Psoas muscle (tissue), 8 donors: ENCODE results near the gene ABHD1. TPM values are rescaled to one million over a fixed set of nuclear protein-coding genes. Genes with fewer than 3 reads are reported as not detected.

Experiments used
- ATAC-seq, 4 donors: fragments of 200-7000 bp; cut with Tn5 transposase; one replicate each; pipeline ENCODE4 v1.9.1; 2020; ENCODE audit warnings: moderate library complexity in 3 of 4, mild to moderate bottlenecking in 2 of 4
- DNase-seq, 2 donors: peaks; one replicate each; pipeline ENCODE4 v3.0.0-alpha.2; 2020
- H3K27ac ChIP-seq: fragments of 200-600 bp; one replicate; pipeline ENCODE4 v1.8.0; 2022
- H3K27me3 ChIP-seq, 3 donors: fragments of 200-600 bp in 1 of 3; one replicate each; pipeline versions ENCODE4 v1.6.1 to v1.8.0; 2013 to 2022; ENCODE audit warnings: low read length in 2 of 3, mild to moderate bottlenecking in 2 of 3, moderate library complexity in 1 of 3; ENCODE audit not compliant: insufficient read depth in 3 of 3
- H3K36me3 ChIP-seq, 2 donors: fragments of 200-600 bp in 1 of 2; one replicate each; pipeline versions ENCODE4 v1.6.1 to v1.8.0; 2013 to 2022; ENCODE audit warnings: low read depth in 1 of 2, mild to moderate bottlenecking in 1 of 2, moderate library complexity in 1 of 2; ENCODE audit not compliant: insufficient read depth in 1 of 2
- H3K4me1 ChIP-seq: fragments of 200-600 bp; one replicate; pipeline ENCODE4 v1.8.0; 2022
- H3K4me3 ChIP-seq: fragments of 200-600 bp; one replicate; pipeline ENCODE4 v1.8.0; 2022; ENCODE audit warnings: mild to moderate bottlenecking
- H3K9me3 ChIP-seq: fragments of 200-600 bp; one replicate; pipeline ENCODE4 v1.8.0; 2022
- CTCF ChIP-seq: fragments of 200-600 bp; IDR thresholded peaks from one replicate; pipeline ENCODE4 v1.8.0; 2022; ENCODE audit warnings: antibody characterized with exemption
- WGBS, 3 donors: extraction: QIAGEN DNeasy Blood & Tissue Kit; methylation state at CpG; one replicate each; pipeline versions ENCODE4 v1.1.6 to v1.1.7; 2013; 5-methylcytosine and 5-hydroxymethylcytosine counted together
- intact Hi-C, 2 donors: fragments of 100-400 bp; cut with DNase I; formaldehyde crosslinking; loops; one replicate each; pipeline versions ENCODE4 v1.11.0 to v1.14.2; 2022
- polyA plus RNA-seq, 3 donors: library from polyadenylated mRNA; stranded (reverse); fragments of 200-250 nt; gene quantifications; one replicate each; pipeline ENCODE4 v1.2.3, GENCODE V29; 2013
- total RNA-seq, 4 donors: library from RNA; stranded (reverse); fragmentation: NEBNext Ultra II Directional in 2 of 4; extraction: Animal tissue kit (Norgen Biotek cat#: 25700) in 2 of 4; gene quantifications; one replicate each; pipeline versions ENCODE4 v1.2.1 to v1.2.4, GENCODE V29; 2021 to 2023
- donor health status: healthy with polysubstance abuse.
- donor health status: DM: no; HTN: no; CAD: no; lungs with moderate emphysema.
- donor health status: Bipolar disorder and iron deficiency.
- donor health status: healthy.
- donor health status: DM: yes; HTN: yes; CAD: no.
- donor health status: DM: no; HTN: no; CAD: no.
- donor health status: DM: no; HTN: no; CAD: no.
- donor health status: DM: yes; HTN: yes; CAD: no.

The ABHD1 gene
- total and polyA plus RNA-seq, 7 donors, result 1.4 to 4.5 (median 3.8) TPM

GRCh38 chr2:27085062-27085672, 38.4 kb upstream of the ABHD1 start:
- Histone ChIP-seq H3K4me3 (peak overlapping the region; percentile 70), H3K4me1 (peaks cover 24% of the 10 kb centered on the region), H3K9me3 (no peaks in the 10 kb centered on the region), H3K27ac (peak overlapping the region; percentile 84), H3K27me3 (no peaks in the 10 kb centered on the region), H3K36me3 (no peaks in the 10 kb centered on the region)
- intact Hi-C loops, result loop anchor here in 1 of 2 donors (5.0 kb wide), 1 partner anchor 123 kb away; no protein-coding TSS in a partner anchor
- peak in 1 of 2 donors; percentile 54 for DNase-seq
- WGBS, 3 donors, result 54 to 64% (median 55%) methylated on average over 10 of the region's 10 CpGs
- ATAC-seq, result no peak
- no peak for TF ChIP-seq CTCF

- peak; percentile 49 for TF ChIP-seq CTCF
- no peaks in the 10 kb centered on the region for H3K36me3 ChIP-seq
- DNase-seq, result peak; percentile 81 to 91
- H3K27ac ChIP-seq, result peak overlapping the region; percentile 84
- intact Hi-C loops, result loop anchor here (2.0 to 5.0 kb wide), 2 partner anchors 123 to 125 kb away; no protein-coding TSS in a partner anchor
- ATAC-seq, result peak; percentile 49 to 71 (median 68)
- no peaks in the 10 kb centered on the region for H3K9me3 ChIP-seq
- no peaks in the 10 kb centered on the region for H3K27me3 ChIP-seq
- 1 to 4% (median 2%) methylated on average over 24 to 38 of the region's 38 CpGs for WGBS, 3 donors
- peak overlapping the region; percentile 70 for H3K4me3 ChIP-seq
- peaks cover 24% of the 10 kb centered on the region for H3K4me1 ChIP-seq
These were observed 37.9 kb upstream of the ABHD1 start for GRCh38 chr2:27085673-27086089.

GRCh38 chr2:27086090-27086723, 37.4 kb upstream of the ABHD1 start:
- intact Hi-C loops, result loop anchor here (2.0 to 5.0 kb wide), 2 partner anchors 124 to 125 kb away; no protein-coding TSS in a partner anchor
- no peaks in the 10 kb centered on the region for H3K9me3 ChIP-seq
- H3K4me1 ChIP-seq, result peaks cover 24% of the 10 kb centered on the region
- TF ChIP-seq CTCF, result peak; percentile 94
- peak; percentile 96 to 98 for DNase-seq
- ATAC-seq, result peak; percentile 87 to 92 (median 89)
- no peaks in the 10 kb centered on the region for H3K36me3 ChIP-seq
- peak overlapping the region; percentile 70 for H3K4me3 ChIP-seq
- no peaks in the 10 kb centered on the region for H3K27me3 ChIP-seq
- 0 to 1% (median 1%) methylated on average over 41 to 81 of the region's 81 CpGs for WGBS, 3 donors
- H3K27ac ChIP-seq, result peak overlapping the region; percentile 84

- Histone ChIP-seq H3K4me1 (peaks cover 18% of the 10 kb centered on the region), H3K27ac (peak within 1 kb of the TSS; percentile 84), H3K36me3 (no peaks in the 10 kb centered on the region), H3K9me3 (no peaks in the 10 kb centered on the region), H3K27me3 (no peaks in the 10 kb centered on the region), H3K4me3 (peak within 1 kb of the TSS; percentile 70)
- ATAC-seq (peak in 2 of 4 donors; percentile 4 to 7), DNase-seq (peak in 1 of 2 donors; percentile 72)
- intact Hi-C loops, result loop anchor here (2.0 to 5.0 kb wide), 2 partner anchors 125 to 126 kb away; no protein-coding TSS in a partner anchor
- WGBS, 3 donors, result 9 to 15% (median 10%) methylated on average over 38 to 54 of the region's 54 CpGs
- TF ChIP-seq CTCF, result no peak
These were observed 36.7 kb upstream of the ABHD1 start, which contains the start of gene KHK for GRCh38 chr2:27086724-27087593. Gene KHK, plus strand, starts transcription at chr2:27086772. Its CDS starts 488 bp downstream, at chr2:27087260.
